Measurements from ENCODE around the gene ZNF268. TPM values are rescaled to one million over a fixed set of nuclear protein-coding genes. Genes with fewer than 3 reads are reported as not detected.

ZNF268 gene
- total RNA-seq, 1 experiment from 2014 or later: 22.4 TPM

GRCh38 chr12:133145981-133146380 is 35.3 kb upstream of the ZNF268 start:
- peaks cover 3% of the 10 kb centered on the region for H3K36me3 ChIP-seq (ENCODE audit: control insufficient read depth, insufficient read depth, low read length)
- H3K27me3 ChIP-seq (ENCODE audit: control insufficient read depth, insufficient read depth, low read length): no peaks in the 10 kb centered on the region
- H3K4me3 ChIP-seq (ENCODE audit: low read depth in 2 of 2, low read length in 2 of 2): no peak overlapping the region
- ChIA-PET CTCF (no interaction called here), POLR2A (no interaction called here)
- DNase-seq (ENCODE audit: low read depth, low spot score) (no peak), ATAC-seq (no peak)
- intact Hi-C loops (cut with micrococcal nuclease; ENCODE audit: unreplicated experiment): no loop called here
- peaks cover 47% of the 10 kb centered on the region for H3K9me3 ChIP-seq (ENCODE audit: control insufficient read depth, insufficient read depth, low read depth, low read length)
- BruUV-seq (replicated peaks): no TSS peak
- no peaks in the 10 kb centered on the region for H3K4me1 ChIP-seq (ENCODE audit: control insufficient read depth, insufficient read depth, low read length)
- H3K27ac ChIP-seq (ENCODE audit: low read length): no peak overlapping the region
- TF ChIP-seq, protein P1, sequence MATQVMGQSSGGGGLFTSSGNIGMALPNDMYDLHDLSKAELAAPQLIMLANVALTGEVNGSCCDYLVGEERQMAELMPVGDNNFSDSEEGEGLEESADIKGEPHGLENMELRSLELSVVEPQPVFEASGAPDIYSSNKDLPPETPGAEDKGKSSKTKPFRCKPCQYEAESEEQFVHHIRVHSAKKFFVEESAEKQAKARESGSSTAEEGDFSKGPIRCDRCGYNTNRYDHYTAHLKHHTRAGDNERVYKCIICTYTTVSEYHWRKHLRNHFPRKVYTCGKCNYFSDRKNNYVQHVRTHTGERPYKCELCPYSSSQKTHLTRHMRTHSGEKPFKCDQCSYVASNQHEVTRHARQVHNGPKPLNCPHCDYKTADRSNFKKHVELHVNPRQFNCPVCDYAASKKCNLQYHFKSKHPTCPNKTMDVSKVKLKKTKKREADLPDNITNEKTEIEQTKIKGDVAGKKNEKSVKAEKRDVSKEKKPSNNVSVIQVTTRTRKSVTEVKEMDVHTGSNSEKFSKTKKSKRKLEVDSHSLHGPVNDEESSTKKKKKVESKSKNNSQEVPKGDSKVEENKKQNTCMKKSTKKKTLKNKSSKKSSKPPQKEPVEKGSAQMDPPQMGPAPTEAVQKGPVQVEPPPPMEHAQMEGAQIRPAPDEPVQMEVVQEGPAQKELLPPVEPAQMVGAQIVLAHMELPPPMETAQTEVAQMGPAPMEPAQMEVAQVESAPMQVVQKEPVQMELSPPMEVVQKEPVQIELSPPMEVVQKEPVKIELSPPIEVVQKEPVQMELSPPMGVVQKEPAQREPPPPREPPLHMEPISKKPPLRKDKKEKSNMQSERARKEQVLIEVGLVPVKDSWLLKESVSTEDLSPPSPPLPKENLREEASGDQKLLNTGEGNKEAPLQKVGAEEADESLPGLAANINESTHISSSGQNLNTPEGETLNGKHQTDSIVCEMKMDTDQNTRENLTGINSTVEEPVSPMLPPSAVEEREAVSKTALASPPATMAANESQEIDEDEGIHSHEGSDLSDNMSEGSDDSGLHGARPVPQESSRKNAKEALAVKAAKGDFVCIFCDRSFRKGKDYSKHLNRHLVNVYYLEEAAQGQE (IDR thresholded peaks at IDR 0.05; ENCODE audit: insufficient read depth in 1 of 2, low read depth in 2 of 2, low read length in 1 of 2): no peak
- TF ChIP-seq POLR2AphosphoS5 (IDR thresholded peaks at IDR 0.05; ENCODE audit: low read depth, low read length): no peak
- TF ChIP-seq TCF7L2 (IDR thresholded peaks at IDR 0.05; ENCODE audit: low read depth, low read length): no peak
- no peak for TF ChIP-seq CTCF (IDR thresholded peaks at IDR 0.05)
- TF ChIP-seq SIN3A (IDR thresholded peaks at IDR 0.05; ENCODE audit: borderline replicate concordance, insufficient read depth, low read depth, low read length): no peak
- in situ Hi-C loops (cut with HindIII; ENCODE audit: low pct_unique_long_range_greater_than_20kb, low sequenced_read_pairs): no loop called here

- Histone ChIP-seq H3K9me3 (ENCODE audit: control insufficient read depth, insufficient read depth, low read depth, low read length) (peaks cover 79% of the 10 kb centered on the region), H3K4me3 (ENCODE audit: low read depth in 2 of 2, low read length in 2 of 2) (no peak overlapping the region), H3K36me3 (ENCODE audit: control insufficient read depth, insufficient read depth, low read length) (peaks cover 5% of the 10 kb centered on the region; the same call in 1 of the 2 replicates), H3K4me1 (ENCODE audit: control insufficient read depth, insufficient read depth, low read length) (no peaks in the 10 kb centered on the region), H3K27me3 (ENCODE audit: control insufficient read depth, insufficient read depth, low read length) (no peaks in the 10 kb centered on the region), H3K27ac (ENCODE audit: low read length) (no peak overlapping the region)
- intact Hi-C loops (cut with micrococcal nuclease; ENCODE audit: unreplicated experiment) (no loop called here), in situ Hi-C loops (cut with HindIII; ENCODE audit: low pct_unique_long_range_greater_than_20kb, low sequenced_read_pairs) (no loop called here)
- TF ChIP-seq, protein P1 (IDR thresholded peaks at IDR 0.05; ENCODE audit: insufficient read depth in 1 of 2, low read depth in 2 of 2, low read length in 1 of 2): no peak
- no peak for TF ChIP-seq POLR2AphosphoS5 (IDR thresholded peaks at IDR 0.05; ENCODE audit: low read depth, low read length)
- BruUV-seq (replicated peaks): TSS peak; percentile 48
- no peak for DNase-seq (ENCODE audit: low read depth, low spot score)
- CTCF ChIA-PET: no interaction called here
- no peak for ATAC-seq
- POLR2A ChIA-PET: no interaction called here
Observed at GRCh38 chr12:133156125-133156690, 25.1 kb upstream of the ZNF268 start.
